Endothelial cell of umbilical vein (primary cell): ENCODE results near the gene NSD2. TPM values are rescaled to one million over a fixed set of nuclear protein-coding genes. Genes with fewer than 3 reads are reported as not detected.

Experiments
- BruUV-seq: library from RNA; stranded (reverse); fragments of 400-500 nt; replicated peaks from 2 replicates; lab custom pipeline; 2021; lab: Mats Ljungman, UMichigan
- CTCF ChIA-PET: fragments of 300-600, 350-600 bp; sonication (Branson Sonifier 250); formaldehyde crosslinking; loops from one replicate; lab custom pipeline; 2021; ENCODE audit warnings: antibody characterized with exemption, inconsistent platforms; lab: Charles Lee
- POLR2A ChIA-PET: fragments of 300-600, 350-600 bp; sonication (Branson Sonifier 250); formaldehyde crosslinking; loops from one replicate; lab custom pipeline; 2021; ENCODE audit warnings: antibody characterized with exemption, inconsistent platforms; lab: Charles Lee
- DNase-seq: peaks from one replicate; pipeline ENCODE4 v3.0.0-alpha.2; 2011; ENCODE audit warnings: low read depth, low spot score
- FAIRE-seq: peaks from 2 replicates; lab custom pipeline; 2011; peaks lifted over from hg19 to GRCh38; lab: Jason Lieb, UNC
- H2AFZ ChIP-seq: 2 replicates; pipeline ENCODE4 v1.6.0; 2012; ENCODE audit warnings: low read depth, low read length, control low read depth, inconsistent platforms
- H3K27ac ChIP-seq: 2 replicates; pipeline ENCODE4 v1.5.1; 2011; ENCODE audit warnings: low read depth, mild to moderate bottlenecking, control low read depth, low read length, moderate library complexity; ENCODE audit not compliant: insufficient read depth
- H3K27me3 ChIP-seq, 2 experiments: 2 replicates each; pipeline versions ENCODE4 v1.6.0 to v1.6.1; 2011; ENCODE audit warnings: low read length in 2 of 2, mixed read lengths in 1 of 2; ENCODE audit not compliant: control insufficient read depth in 2 of 2, insufficient read depth in 2 of 2
- H3K36me3 ChIP-seq, 2 experiments: 2 replicates in 1 of 2; 3 replicates in 1 of 2; pipeline ENCODE4 v1.5.1; 2011; ENCODE audit warnings: low read length in 2 of 2, mild to moderate bottlenecking in 1 of 2, moderate library complexity in 1 of 2; ENCODE audit not compliant: control insufficient read depth in 2 of 2, insufficient read depth in 2 of 2; ENCODE audit errors: extremely low read depth in 1 of 2
- H3K4me1 ChIP-seq: 3 replicates; pipeline ENCODE4 v1.5.1; 2011; ENCODE audit warnings: mild to moderate bottlenecking, low read length; ENCODE audit not compliant: control insufficient read depth, insufficient read depth; ENCODE audit errors: extremely low read depth
- H3K4me2 ChIP-seq: 2 replicates; pipeline ENCODE4 v1.6.1; 2011; ENCODE audit warnings: low read length, control low read depth, mixed read lengths; ENCODE audit not compliant: insufficient read depth
- H3K4me3 ChIP-seq, 3 experiments: fragments of 200-600 bp in 1 of 3; sonication (generic), shearing (Covaris generic) in 1 of 3; replicated peaks in 1 of 3; 2 replicates each; pipeline ENCODE4 v1.5.1; 2011 to 2016; ENCODE audit warnings: control low read depth in 3 of 3, low read length in 3 of 3, mild to moderate bottlenecking in 2 of 3, inconsistent platforms in 1 of 3, low read depth in 1 of 3, moderate library complexity in 1 of 3; ENCODE audit not compliant: insufficient read depth in 1 of 3
- H3K79me2 ChIP-seq: 2 replicates; pipeline ENCODE4 v1.6.0; 2012; ENCODE audit warnings: low read length, inconsistent platforms; ENCODE audit not compliant: control insufficient read depth, insufficient read depth
- H3K9ac ChIP-seq: replicated peaks from 2 replicates; pipeline ENCODE3; 2011; ENCODE audit warnings: low read length, control low read depth; ENCODE audit not compliant: insufficient read depth; ENCODE audit errors: extremely low read depth
- H3K9me1 ChIP-seq: replicated peaks from 3 replicates; pipeline ENCODE4 v1.6.0; 2011; ENCODE audit warnings: mild to moderate bottlenecking, low read length; ENCODE audit not compliant: control insufficient read depth, insufficient read depth; ENCODE audit errors: extremely low read depth
- H3K9me3 ChIP-seq: replicated peaks from 2 replicates; pipeline ENCODE4 v1.5.1; 2012; ENCODE audit warnings: low read length, inconsistent platforms; ENCODE audit not compliant: control insufficient read depth, insufficient read depth
- H4K20me1 ChIP-seq: replicated peaks from 2 replicates; pipeline ENCODE3; 2011; ENCODE audit warnings: mild to moderate bottlenecking, low read length; ENCODE audit not compliant: control insufficient read depth, insufficient read depth; ENCODE audit errors: extremely low read depth
- EZH2 ChIP-seq: IDR thresholded peaks from 2 replicates; pipeline ENCODE4 v1.6.1; 2012; ENCODE audit warnings: borderline replicate concordance, low read depth, mild to moderate bottlenecking, moderate library complexity, low read length, inconsistent platforms; ENCODE audit not compliant: severe bottlenecking
- FOS ChIP-seq: IDR thresholded peaks from 2 replicates; pipeline ENCODE4 v1.6.1; 2011; ENCODE audit warnings: mild to moderate bottlenecking, low read length, moderate library complexity, borderline replicate concordance; ENCODE audit not compliant: insufficient read depth
- GATA2 ChIP-seq: IDR thresholded peaks from 2 replicates; pipeline ENCODE4 v1.7.0; 2011; ENCODE audit warnings: low read depth, mild to moderate bottlenecking, moderate library complexity, mixed read lengths, low read length; ENCODE audit not compliant: insufficient read length, insufficient read depth
- JUN ChIP-seq: IDR thresholded peaks from 2 replicates; pipeline ENCODE4 v1.6.1; 2011; ENCODE audit warnings: borderline replicate concordance, low read depth; ENCODE audit not compliant: insufficient read length, insufficient read depth
- MYC ChIP-seq: IDR thresholded peaks from one replicate; pipeline ENCODE4 v1.6.1; 2011; ENCODE audit warnings: mild to moderate bottlenecking, low read depth, low read length
- POLR2A ChIP-seq: IDR thresholded peaks from 2 replicates; pipeline ENCODE4 v1.6.1; 2012; ENCODE audit warnings: low read depth, mild to moderate bottlenecking, control low read depth, low read length
- POLR2AphosphoS5 ChIP-seq: IDR thresholded peaks from 2 replicates; pipeline ENCODE4 v1.6.1; 2012; ENCODE audit warnings: low read depth, mild to moderate bottlenecking, control low read depth, low read length, moderate library complexity; ENCODE audit not compliant: insufficient read depth
- dilution Hi-C: fragments of 300-500 bp; cut with MboI; formaldehyde crosslinking; loops from one replicate; pipeline ENCODE4 v1.15.0; 2019; ENCODE audit warnings: low sequenced_read_pairs; ENCODE audit not compliant: extremely low pct_ligation_motif_present
- intact Hi-C: fragments of 100-400 bp; cut with micrococcal nuclease; formaldehyde crosslinking; loops from one replicate; pipeline ENCODE4 v1.10.0; 2022
- polyA plus RNA-seq, 4 experiments: library from polyadenylated mRNA; depleted of rRNA in 3 of 4; stranded (reverse) in 3 of 4; unstranded in 1 of 4; fragments of >200 nt; gene quantifications; 2 replicates each; pipeline versions ENCODE4 v1.2.1 to v1.2.3, GENCODE V29; 2011 to 2012; ENCODE audit warnings: missing spikeins in 1 of 4
- total RNA-seq: library from RNA; stranded (reverse); gene quantifications from 2 replicates; pipeline ENCODE4 v1.2.3, GENCODE V29; 2021
- TF ChIP-seq, protein P1 (sequence below), 2 donors: IDR thresholded peaks; 1 replicate in 1 of 2; 2 replicates in 1 of 2; pipeline ENCODE4 v1.5.1; 2011; ENCODE audit warnings: low read length in 2 of 2, mild to moderate bottlenecking in 2 of 2, moderate library complexity in 2 of 2, control low read depth in 1 of 2, inconsistent platforms in 1 of 2, low read depth in 1 of 2; ENCODE audit not compliant: insufficient read depth in 1 of 2; ENCODE audit errors: extremely low read depth in 1 of 2

The NSD2 gene
- total and polyA plus RNA-seq, 2 donors (not counting 3 experiments of a cell fraction or from before 2014, with no cell fraction given): 31.3 to 171 TPM

DNA sequence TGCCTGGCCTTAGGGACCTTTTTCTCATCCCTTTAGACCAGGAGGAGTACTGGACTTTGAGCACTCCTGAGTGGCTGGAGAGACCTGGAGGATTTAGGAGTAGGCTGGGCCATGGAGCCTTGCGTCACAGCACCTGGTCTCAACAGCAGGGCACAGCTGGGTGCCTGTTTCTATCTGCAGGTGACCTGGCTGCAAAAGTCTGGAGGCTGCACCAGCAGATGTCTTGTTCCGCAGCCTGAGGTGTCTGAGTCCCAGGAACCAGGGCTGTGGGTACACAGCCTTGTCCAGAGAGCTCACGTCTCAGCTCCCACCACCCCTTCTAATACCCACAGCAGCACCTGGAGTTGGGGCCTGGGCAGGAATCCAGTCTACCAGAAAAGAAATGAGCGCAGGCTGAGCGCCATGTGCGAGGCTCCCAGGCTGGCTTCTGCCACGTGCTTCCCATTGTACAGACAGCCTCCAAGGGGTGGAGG, 5.0 kb upstream of the NSD2 start:
- Histone ChIP-seq H3K27ac (no peak overlapping the region), H3K4me3 (no peak overlapping the region), H3K9me1 (no peaks in the 10 kb centered on the region), H3K79me2 (no peaks in the 10 kb centered on the region), H3K4me2 (no peak overlapping the region), H3K36me3 (no peaks in the 10 kb centered on the region), H3K9me3 (no peaks in the 10 kb centered on the region), H3K4me1 (peaks cover 4% of the 10 kb centered on the region), H4K20me1 (no peaks in the 10 kb centered on the region), H3K9ac (no peak overlapping the region), H3K27me3 (peaks cover 0 to 1% of the 10 kb centered on the region in 2 experiments), H2AFZ (no peak overlapping the region)
- TF ChIP-seq POLR2A (no peak), GATA2 (no peak), MYC (no peak), EZH2 (no peak), POLR2AphosphoS5 (no peak), FOS (no peak), JUN (no peak)
- TF ChIP-seq, protein P1, sequence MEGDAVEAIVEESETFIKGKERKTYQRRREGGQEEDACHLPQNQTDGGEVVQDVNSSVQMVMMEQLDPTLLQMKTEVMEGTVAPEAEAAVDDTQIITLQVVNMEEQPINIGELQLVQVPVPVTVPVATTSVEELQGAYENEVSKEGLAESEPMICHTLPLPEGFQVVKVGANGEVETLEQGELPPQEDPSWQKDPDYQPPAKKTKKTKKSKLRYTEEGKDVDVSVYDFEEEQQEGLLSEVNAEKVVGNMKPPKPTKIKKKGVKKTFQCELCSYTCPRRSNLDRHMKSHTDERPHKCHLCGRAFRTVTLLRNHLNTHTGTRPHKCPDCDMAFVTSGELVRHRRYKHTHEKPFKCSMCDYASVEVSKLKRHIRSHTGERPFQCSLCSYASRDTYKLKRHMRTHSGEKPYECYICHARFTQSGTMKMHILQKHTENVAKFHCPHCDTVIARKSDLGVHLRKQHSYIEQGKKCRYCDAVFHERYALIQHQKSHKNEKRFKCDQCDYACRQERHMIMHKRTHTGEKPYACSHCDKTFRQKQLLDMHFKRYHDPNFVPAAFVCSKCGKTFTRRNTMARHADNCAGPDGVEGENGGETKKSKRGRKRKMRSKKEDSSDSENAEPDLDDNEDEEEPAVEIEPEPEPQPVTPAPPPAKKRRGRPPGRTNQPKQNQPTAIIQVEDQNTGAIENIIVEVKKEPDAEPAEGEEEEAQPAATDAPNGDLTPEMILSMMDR (IDR thresholded peaks at IDR 0.05; ENCODE audit: extremely low read depth in 1 of 2, insufficient read depth in 1 of 2, low read depth in 1 of 2, low read length in 2 of 2): no peak
- dilution Hi-C loops (no loop called here), intact Hi-C loops (no loop called here)
- no TSS peak for BruUV-seq
- POLR2A ChIA-PET: no interaction called here
- CTCF ChIA-PET: no interaction called here
- no peak for FAIRE-seq
- DNase-seq: no peak
